SH-SY5Y (cell line): ENCODE results near the gene CTNNA3.

ENCODE experiments used
- GATA2 ChIP-seq: IDR thresholded peaks from 2 replicates; pipeline ENCODE4 v1.6.1; 2011; ENCODE audit warnings: mild to moderate bottlenecking, low read depth, low read length
- GATA3 ChIP-seq: IDR thresholded peaks from 2 replicates; pipeline ENCODE4 v1.6.1; 2011; ENCODE audit warnings: low read depth, mild to moderate bottlenecking, low read length, moderate library complexity

CTNNA3 gene

GRCh38 chr10:67127441-67127840 is 568.6 kb downstream of the CTNNA3 start:
- TF ChIP-seq GATA2 (no peak), GATA3 (no peak)

GRCh38 chr10:67119651-67120050 is 576.3 kb downstream of the CTNNA3 start:
- TF ChIP-seq GATA2: no peak
- TF ChIP-seq GATA3: no peak

GRCh38 chr10:67115972-67116371 is 580.0 kb downstream of the CTNNA3 start:
- TF ChIP-seq GATA2 (no peak), GATA3 (no peak)

- TF ChIP-seq GATA2 (no peak), GATA3 (no peak)
Observed at GRCh38 chr10:67114945-67115344, 581.0 kb downstream of the CTNNA3 start.

GRCh38 chr10:67112765-67113164 is 583.2 kb downstream of the CTNNA3 start:
- TF ChIP-seq GATA2 (no peak), GATA3 (no peak)

GRCh38 chr10:67110286-67110685 is 585.7 kb downstream of the CTNNA3 start:
- TF ChIP-seq GATA2: no peak

GRCh38 chr10:67107670-67108069 is 588.3 kb downstream of the CTNNA3 start:
- no peak for TF ChIP-seq GATA3
- TF ChIP-seq GATA2: no peak

- TF ChIP-seq GATA3 (no peak), GATA2 (no peak)
Observed at GRCh38 chr10:67100951-67101350, 595.0 kb downstream of the CTNNA3 start.

GRCh38 chr10:67098461-67098860 is 597.5 kb downstream of the CTNNA3 start:
- TF ChIP-seq GATA2: no peak
- TF ChIP-seq GATA3: no peak

GRCh38 chr10:67095531-67095930 is 600.5 kb downstream of the CTNNA3 start:
- TF ChIP-seq GATA2 (no peak), GATA3 (no peak)

- TF ChIP-seq GATA3: no peak
- TF ChIP-seq GATA2: no peak
Observed at GRCh38 chr10:67088036-67088435, 608.0 kb downstream of the CTNNA3 start.

- no peak for TF ChIP-seq GATA2
- no peak for TF ChIP-seq GATA3
Observed at GRCh38 chr10:67087135-67087425, 608.9 kb downstream of the CTNNA3 start.

GRCh38 chr10:67086327-67087134 is 609.5 kb downstream of the CTNNA3 start:
- TF ChIP-seq GATA3 (no peak), GATA2 (no peak)

GRCh38 chr10:67079126-67079525 is 616.9 kb downstream of the CTNNA3 start:
- TF ChIP-seq GATA2 (no peak), GATA3 (no peak)

- TF ChIP-seq GATA2 (no peak), GATA3 (no peak)
Observed at GRCh38 chr10:67077376-67077775, 618.6 kb downstream of the CTNNA3 start.

- TF ChIP-seq GATA2 (no peak), GATA3 (no peak)
Observed at GRCh38 chr10:67076144-67076543, 619.9 kb downstream of the CTNNA3 start.
